GM10847 (cell line): Measurements from ENCODE around the gene AP3S1.

Experiments used
- POLR2A ChIP-seq: IDR thresholded peaks from 2 replicates; pipeline ENCODE4 v1.6.1; 2011; ENCODE audit not compliant: insufficient read length; ENCODE audit errors: extremely low read depth

AP3S1 gene

GRCh38 chr5:115847290-115847689 is 5.6 kb downstream of the AP3S1 start:
- no peak for TF ChIP-seq POLR2A

- no peak for TF ChIP-seq POLR2A
Measured at GRCh38 chr5:115849258-115849798, 7.6 kb downstream of the AP3S1 start.

GRCh38 chr5:115850744-115851416 is 9.1 kb downstream of the AP3S1 start:
- no peak for TF ChIP-seq POLR2A

- TF ChIP-seq POLR2A = no peak
Measured at GRCh38 chr5:115854139-115854538, 12.4 kb downstream of the AP3S1 start.

GRCh38 chr5:115855959-115856358 is 14.2 kb downstream of the AP3S1 start:
- no peak for TF ChIP-seq POLR2A

GRCh38 chr5:115857057-115857479 is 15.3 kb downstream of the AP3S1 start:
- no peak for TF ChIP-seq POLR2A

- no peak for TF ChIP-seq POLR2A
Measured at GRCh38 chr5:115857626-115858349, 16.1 kb downstream of the AP3S1 start.

- TF ChIP-seq POLR2A = no peak
Measured at GRCh38 chr5:115858396-115858795, 16.7 kb downstream of the AP3S1 start.

GRCh38 chr5:115859378-115859777 is 17.6 kb downstream of the AP3S1 start:
- no peak for TF ChIP-seq POLR2A

GRCh38 chr5:115869256-115869795 is 27.6 kb downstream of the AP3S1 start:
- no peak for TF ChIP-seq POLR2A

GRCh38 chr5:115872447-115872846 is 30.7 kb downstream of the AP3S1 start:
- TF ChIP-seq POLR2A = no peak

GRCh38 chr5:115873392-115873791 is 31.7 kb downstream of the AP3S1 start:
- no peak for TF ChIP-seq POLR2A

- TF ChIP-seq POLR2A = no peak
Measured at GRCh38 chr5:115875447-115875846, 33.7 kb downstream of the AP3S1 start.

- TF ChIP-seq POLR2A = no peak
Measured at GRCh38 chr5:115884704-115885103, 43.0 kb downstream of the AP3S1 start.

- TF ChIP-seq POLR2A = no peak
Measured at GRCh38 chr5:115888027-115888426, 46.3 kb downstream of the AP3S1 start.

- no peak for TF ChIP-seq POLR2A
Measured at GRCh38 chr5:115892021-115892420, 50.3 kb downstream of the AP3S1 start.
